ENCODE results near the gene TSPEAR. TPM values are rescaled to one million over a fixed set of nuclear protein-coding genes. Genes with fewer than 3 reads are reported as not detected.
A peak's percentile ranks its signal among the peaks of the same experiment; 100 is the strongest.

The TSPEAR gene
- total and polyA plus RNA-seq, 12 donors: under 0.01 to 3.4 (median 1.0) TPM; not detected in 3

GRCh38 chr21:44637018-44637850, 74.1 kb downstream of the TSPEAR start, which contains the start of gene KRTAP10-10:
Gene KRTAP10-10 (plus strand): TSS chr21:44637356. CDS start chr21:44637418, 62 bp downstream.
- Histone ChIP-seq H3K36me3 (no peaks in the 10 kb centered on the region), H3K9me3 (peaks cover 0 to 33% (median 3%) of the 10 kb centered on the region in 11 donors), H3K4me1 (no peaks in the 10 kb centered on the region), H3K4me3 (no peak within 1 kb of the TSS), H3K27ac (no peak within 1 kb of the TSS), H3K27me3 (peaks cover 0 to 40% (median 15%) of the 10 kb centered on the region in 7 donors)
- WGBS, 2 donors: 53 to 57% methylated on average over 19 to 21 of the region's 21 CpGs
- no peak for TF ChIP-seq CTCF (IDR thresholded peaks at IDR 0.05)
- peak in 1 of 8 donors; percentile 56 for ATAC-seq
- intact Hi-C loops (cut with DNase I): no loop called here
- no peak for DNase-seq

- ATAC-seq: no peak
- intact Hi-C loops (cut with DNase I): no loop called here
- no peak overlapping the region for H3K4me3 ChIP-seq
- H3K27ac ChIP-seq: no peak overlapping the region
- H3K9me3 ChIP-seq: peaks cover 0 to 36% (median 9%) of the 10 kb centered on the region in 11 donors
- H3K4me1 ChIP-seq: no peaks in the 10 kb centered on the region
- 81 to 83% methylated on average over 15 of the region's 15 CpGs for WGBS, 2 donors
- peaks cover 0 to 40% (median 15%) of the 10 kb centered on the region in 7 donors for H3K27me3 ChIP-seq
- no peaks in the 10 kb centered on the region for H3K36me3 ChIP-seq
- DNase-seq: no peak
- no peak for TF ChIP-seq CTCF (IDR thresholded peaks at IDR 0.05)
These were observed 75.0 kb downstream of the TSPEAR start for GRCh38 chr21:44636209-44637017.

GRCh38 chr21:44632067-44632466, 79.3 kb downstream of the TSPEAR start:
- H3K9me3 ChIP-seq: peaks cover 0 to 39% (median 13%) of the 10 kb centered on the region in 11 donors
- no peaks in the 10 kb centered on the region for H3K36me3 ChIP-seq
- H3K4me1 ChIP-seq: no peaks in the 10 kb centered on the region
- DNase-seq (no peak), ATAC-seq (no peak)
- WGBS, 2 donors: 90% methylated on average over 1 of the region's 1 CpG
- TF ChIP-seq CTCF (IDR thresholded peaks at IDR 0.05): no peak
- intact Hi-C loops (cut with DNase I): no loop called here
- no peak overlapping the region for H3K27ac ChIP-seq
- no peak overlapping the region for H3K4me3 ChIP-seq
- peaks cover 0 to 33% (median 0%) of the 10 kb centered on the region in 7 donors for H3K27me3 ChIP-seq

- WGBS, 2 donors: 66 to 82% methylated on average over 2 of the region's 2 CpGs
- Histone ChIP-seq H3K4me1 (peaks cover 0 to 7% (median 0%) of the 10 kb centered on the region in 9 donors), H3K4me3 (no peak overlapping the region), H3K27me3 (peaks cover 0 to 31% (median 0%) of the 10 kb centered on the region in 7 donors), H3K27ac (no peak overlapping the region), H3K36me3 (no peaks in the 10 kb centered on the region), H3K9me3 (peaks cover 0 to 39% (median 13%) of the 10 kb centered on the region in 11 donors)
- ATAC-seq: no peak
- intact Hi-C loops (cut with DNase I): no loop called here
- DNase-seq: no peak
- TF ChIP-seq CTCF (IDR thresholded peaks at IDR 0.05): no peak
These were observed 80.9 kb downstream of the TSPEAR start for GRCh38 chr21:44630440-44630839.
